Gastroesophageal sphincter (tissue), 3 donors: ENCODE results near the gene PLCB4.

Experiments used
- CTCF ChIP-seq, 4 experiments: fragments of 200-600 bp in 2 of 4; fragments of 450-650 bp in 2 of 4; sonication (generic) in 1 of 4; IDR thresholded peaks; one replicate each; pipeline ENCODE4 v1.5.1; 2017 to 2019; ENCODE audit warnings: antibody characterized with exemption in 4 of 4, mild to moderate bottlenecking in 2 of 4, moderate library complexity in 2 of 4
- EP300 ChIP-seq: sonication (generic); formaldehyde crosslinking; IDR thresholded peaks from one replicate; pipeline ENCODE4 v1.6.1; 2017; ENCODE audit warnings: antibody characterized with exemption, mild to moderate bottlenecking
- POLR2A ChIP-seq, 2 donors: fragments of 450-650 bp; IDR thresholded peaks; one replicate each; pipeline ENCODE4 v1.6.1; 2017; ENCODE audit warnings: antibody characterized with exemption in 2 of 2, mild to moderate bottlenecking in 2 of 2, moderate library complexity in 1 of 2
- POLR2AphosphoS5 ChIP-seq: sonication (generic); formaldehyde crosslinking; IDR thresholded peaks from one replicate; pipeline ENCODE4 v1.6.1; 2017; ENCODE audit warnings: antibody characterized with exemption

GRCh38 chr20:9516234-9516871 lies 447.5 kb downstream of the PLCB4 start:
- no peak for TF ChIP-seq CTCF (IDR thresholded peaks at IDR 0.05)
- no peak for TF ChIP-seq POLR2A (IDR thresholded peaks at IDR 0.05)
- no peak for TF ChIP-seq POLR2AphosphoS5
- no peak for TF ChIP-seq EP300
